Right cardiac atrium (tissue), 5 donors: ENCODE data around the gene CHST11. TPM values are rescaled to one million over a fixed set of nuclear protein-coding genes. Genes with fewer than 3 reads are reported as not detected.
A peak's percentile ranks its signal among the peaks of the same experiment; 100 is the strongest.
"Not testable (repeated sequence)": the region's sequence is repeated elsewhere in the genome, so short reads cannot be mapped to it uniquely, and the experiment has no call there.

Experiments used
- ATAC-seq, 2 donors: fragments of 200-7000 bp; cut with Tn5 transposase; one replicate each; pipeline versions ENCODE4 v1.8.0 to v1.9.1; 2020; ENCODE audit warnings: moderate library complexity in 2 of 2, mild to moderate bottlenecking in 1 of 2
- DNase-seq, 3 donors: peaks; one replicate each; pipeline ENCODE4 v3.0.0-alpha.2; 2020
- H3K27ac ChIP-seq: one replicate; pipeline ENCODE4 v1.5.1; 2013; ENCODE audit warnings: mild to moderate bottlenecking, low read length, control low read depth, moderate library complexity
- H3K27me3 ChIP-seq: one replicate; pipeline ENCODE4 v1.6.1; 2013; ENCODE audit not compliant: control insufficient read depth, insufficient read depth
- H3K4me1 ChIP-seq: one replicate; pipeline ENCODE4 v1.6.1; 2013; ENCODE audit warnings: low read length; ENCODE audit not compliant: control insufficient read depth, insufficient read depth
- H3K4me3 ChIP-seq: one replicate; pipeline ENCODE4 v1.5.1; 2013; ENCODE audit warnings: low read length, control low read depth
- H3K9me3 ChIP-seq: one replicate; pipeline ENCODE4 v1.6.1; 2013; ENCODE audit warnings: low read length; ENCODE audit not compliant: control insufficient read depth
- WGBS: extraction: QIAGEN DNeasy Blood & Tissue Kit; methylation state at CpG from one replicate; pipeline ENCODE4 v1.1.7; 2013; 5-methylcytosine and 5-hydroxymethylcytosine counted together
- intact Hi-C, 4 donors: fragments of 100-400 bp; cut with DNase I; formaldehyde crosslinking; loops; one replicate each; pipeline versions ENCODE4 v1.11.0 to v1.14.0; 2022 to 2023
- polyA plus RNA-seq: library from polyadenylated mRNA; stranded (reverse); fragments of 200-250 nt; gene quantifications from one replicate; pipeline ENCODE4 v1.2.3, GENCODE V29; 2013
- total RNA-seq, 4 donors: library from RNA; stranded (reverse); fragmentation: NEBNext Ultra II Directional; extraction: Animal tissue kit (Norgen Biotek cat#: 25700); gene quantifications; one replicate each; pipeline ENCODE4 v1.2.1, GENCODE V29; 2021
- donor health status: healthy with polysubstance abuse.
- donor health status: DM: no; HTN: yes; CAD: no.
- donor health status: DM: no; HTN: no; CAD: no.
- donor health status: DM: no; HTN: yes; CAD: no; lungs with severe emphysema.
- donor health status: DM: yes; HTN: yes; CAD: no.

CHST11 gene
- total and polyA plus RNA-seq, 5 donors = 3.1 to 11.8 (median 9.9) TPM

DNA sequence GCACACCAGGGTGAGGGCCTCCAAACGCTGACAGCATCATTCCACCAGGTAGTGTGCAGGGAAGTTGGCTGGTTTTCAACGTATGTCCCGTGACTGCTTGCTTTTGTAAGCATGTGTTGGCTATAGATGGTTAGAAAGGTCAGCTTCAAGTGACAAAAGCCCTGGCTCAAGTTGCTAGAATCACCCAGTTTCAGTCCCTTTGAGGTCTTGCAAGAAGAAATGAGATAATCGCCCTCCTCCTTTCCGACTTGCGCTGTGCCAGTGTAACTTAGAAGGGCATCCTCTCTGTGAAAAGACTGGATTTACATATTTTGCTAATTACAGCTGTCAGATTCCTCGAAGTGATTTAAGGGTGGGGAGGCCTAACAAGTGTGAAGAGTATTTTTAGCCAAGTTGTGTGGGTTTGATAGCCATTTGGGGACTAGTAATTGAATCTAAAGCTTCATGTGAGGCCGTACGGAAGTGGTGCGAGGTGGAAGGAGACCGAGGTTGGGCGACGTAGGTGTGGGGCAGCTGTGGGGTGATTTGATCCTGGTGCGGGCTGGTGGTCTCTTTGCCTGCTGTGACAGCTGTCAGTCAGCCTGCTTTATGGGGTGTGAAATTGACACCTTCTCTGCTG is 94.7 kb downstream of the CHST11 start:
- no peaks in the 10 kb centered on the region for H3K27me3 ChIP-seq
- no peaks in the 10 kb centered on the region for H3K9me3 ChIP-seq
- peak overlapping the region; percentile 14 for H3K27ac ChIP-seq
- 64% methylated on average over 14 of the region's 14 CpGs for WGBS
- H3K4me1 ChIP-seq = peaks cover 4% of the 10 kb centered on the region
- intact Hi-C loops = no loop called here
- DNase-seq (peak in 1 of 3 donors; percentile 28), ATAC-seq (peak in 1 of 2 donors; percentile 76)
- H3K4me3 ChIP-seq = no peak overlapping the region

DNA sequence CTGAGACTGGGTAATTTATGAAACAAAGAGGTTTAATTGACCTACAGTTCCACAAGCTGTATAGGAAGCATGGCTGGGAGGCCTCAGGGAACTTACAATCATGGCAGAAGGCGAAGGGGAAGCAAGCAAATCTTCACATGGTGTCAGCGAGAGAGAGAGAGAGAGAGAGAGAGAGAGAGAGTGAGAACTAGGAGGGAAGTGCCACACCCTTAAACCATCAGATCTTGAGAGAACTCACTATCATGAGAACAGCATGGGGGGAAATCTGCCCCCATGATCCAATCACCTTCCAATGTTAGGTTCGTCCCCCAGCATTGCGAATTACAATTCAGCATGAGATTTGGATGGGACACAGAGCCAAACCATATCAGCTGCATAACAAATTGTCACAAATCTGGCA is 96.7 kb downstream of the CHST11 start:
- intact Hi-C loops = no loop called here
- ATAC-seq = no peak
- Histone ChIP-seq H3K4me1 (no peaks in the 10 kb centered on the region), H3K4me3 (no peak overlapping the region), H3K9me3 (no peaks in the 10 kb centered on the region), H3K27ac (no peak overlapping the region), H3K27me3 (no peaks in the 10 kb centered on the region)
- DNase-seq = no peak
- 96% methylated on average over 4 of the region's 4 CpGs for WGBS

- Histone ChIP-seq H3K27ac (no peak overlapping the region), H3K27me3 (no peaks in the 10 kb centered on the region), H3K4me1 (no peaks in the 10 kb centered on the region), H3K9me3 (no peaks in the 10 kb centered on the region), H3K4me3 (no peak overlapping the region)
- 47% methylated on average over 6 of the region's 6 CpGs for WGBS
- no peak for DNase-seq
- no peak for ATAC-seq
- intact Hi-C loops = no loop called here
Measured at GRCh38 chr12:104555648-104556047, 98.9 kb downstream of the CHST11 start.

DNA sequence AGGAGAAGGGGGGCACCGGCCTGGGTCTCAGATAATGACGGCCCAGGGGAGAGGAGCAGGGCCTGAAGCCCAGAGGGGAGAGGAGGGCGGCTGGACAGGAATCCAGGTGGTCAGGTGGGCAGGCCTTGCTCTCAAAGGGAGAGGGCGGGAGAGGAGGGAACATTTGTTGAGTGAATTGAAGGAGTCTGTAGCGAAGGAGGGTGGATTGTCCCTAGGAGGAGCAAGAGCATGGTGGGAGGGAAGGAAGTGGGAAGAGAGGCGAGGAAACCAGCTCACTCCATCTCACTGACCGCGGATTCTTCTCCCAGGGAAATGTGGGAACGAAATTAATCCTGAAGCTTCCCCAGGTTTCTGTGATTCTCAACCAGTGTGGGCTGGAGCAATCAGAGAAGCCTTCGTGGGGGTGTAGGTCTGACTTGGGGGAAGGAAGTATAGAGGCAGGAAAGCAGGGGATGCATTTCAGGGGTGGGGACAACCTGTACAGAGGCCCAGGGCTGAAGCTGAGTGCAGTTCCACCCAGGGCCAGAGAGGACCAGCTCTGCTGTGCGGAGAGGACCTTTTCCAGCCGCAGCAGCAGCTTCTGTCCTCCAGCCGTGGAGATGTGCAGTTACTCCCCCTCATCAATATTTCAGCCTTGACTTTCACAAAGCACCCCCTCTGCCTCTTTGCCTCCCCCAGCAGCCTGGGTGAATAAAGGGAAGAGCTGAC is 100.9 kb downstream of the CHST11 start:
- no peaks in the 10 kb centered on the region for H3K9me3 ChIP-seq
- no peak for DNase-seq
- H3K27me3 ChIP-seq = no peaks in the 10 kb centered on the region
- 91% methylated on average over 13 of the region's 13 CpGs for WGBS
- intact Hi-C loops = no loop called here
- no peak for ATAC-seq
- H3K4me3 ChIP-seq = no peak overlapping the region
- H3K4me1 ChIP-seq = no peaks in the 10 kb centered on the region
- no peak overlapping the region for H3K27ac ChIP-seq

GRCh38 chr12:104560881-104561280 is 104.1 kb downstream of the CHST11 start:
- no peak overlapping the region for H3K4me3 ChIP-seq
- intact Hi-C loops = no loop called here
- WGBS = 91% methylated on average over 5 of the region's 5 CpGs
- H3K27me3 ChIP-seq = no peaks in the 10 kb centered on the region
- H3K27ac ChIP-seq = no peak overlapping the region
- peaks cover 2% of the 10 kb centered on the region for H3K4me1 ChIP-seq
- DNase-seq = no peak
- ATAC-seq = no peak
- H3K9me3 ChIP-seq = no peaks in the 10 kb centered on the region

DNA sequence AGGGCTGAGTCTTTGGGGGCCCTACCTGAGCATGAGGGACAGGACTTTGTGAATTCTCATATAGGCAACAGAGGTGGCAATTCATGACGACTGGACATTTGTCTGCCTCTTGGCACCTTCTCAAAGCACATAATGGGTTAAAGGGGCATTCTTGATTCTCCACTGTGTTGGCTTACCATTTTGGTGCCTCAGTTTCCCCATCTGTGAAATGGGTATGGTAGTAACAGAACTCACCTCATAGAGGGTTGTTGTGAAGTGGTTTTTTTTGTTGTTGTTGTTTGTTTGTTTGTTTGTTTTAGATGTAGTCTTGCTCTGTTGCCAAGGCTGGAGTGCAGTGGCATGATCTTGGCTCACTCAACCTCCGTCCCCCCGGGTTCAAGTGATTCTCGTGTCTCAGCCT is 106.0 kb downstream of the CHST11 start:
- H3K27me3 ChIP-seq = no peaks in the 10 kb centered on the region
- 95% methylated on average over 4 of the region's 4 CpGs for WGBS
- no peak overlapping the region for H3K27ac ChIP-seq
- H3K9me3 ChIP-seq = no peaks in the 10 kb centered on the region
- peaks cover 4% of the 10 kb centered on the region for H3K4me1 ChIP-seq
- DNase-seq (no peak), ATAC-seq (no peak)
- no peak overlapping the region for H3K4me3 ChIP-seq
- intact Hi-C loops = no loop called here

- H3K27ac ChIP-seq, DNase-seq, intact Hi-C loops, H3K9me3 ChIP-seq, H3K4me1 ChIP-seq, H3K27me3 ChIP-seq, ATAC-seq, H3K4me3 ChIP-seq: not testable (repeated sequence)
- 82% methylated on average over 3 of the region's 3 CpGs for WGBS
Measured at GRCh38 chr12:104564662-104565061, 107.9 kb downstream of the CHST11 start.

DNA sequence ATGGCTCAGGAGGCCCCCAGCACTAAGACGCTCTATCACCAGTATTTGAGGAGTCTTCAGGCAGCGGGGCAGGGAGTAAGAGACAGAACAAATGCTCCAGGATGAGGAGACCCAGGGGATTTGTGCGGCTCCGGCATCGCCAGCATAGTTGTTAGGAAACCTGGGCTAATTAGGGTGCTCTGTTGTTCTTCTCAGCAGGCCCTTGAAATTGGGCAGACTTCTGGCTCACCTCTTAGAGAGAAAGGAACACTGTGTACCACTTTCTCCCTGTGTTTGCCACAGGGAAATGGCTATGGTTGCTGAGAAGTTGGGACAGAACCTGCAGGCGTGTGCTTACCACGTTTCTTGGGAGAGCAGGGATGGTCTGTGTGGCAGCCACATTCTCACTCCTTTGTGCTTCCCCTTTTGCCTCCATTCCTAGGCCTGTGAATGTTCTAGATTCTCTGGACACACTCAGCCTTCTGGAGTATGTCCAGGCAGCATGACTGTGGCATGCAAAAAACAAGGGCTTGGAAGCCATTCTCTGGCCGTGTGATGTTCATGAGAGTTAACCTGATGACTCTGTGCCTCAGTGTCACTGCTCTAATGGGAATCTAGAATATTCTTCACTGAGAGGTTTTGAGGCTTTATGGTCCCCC is 109.0 kb downstream of the CHST11 start:
- Histone ChIP-seq H3K4me1 (peaks cover 4% of the 10 kb centered on the region), H3K9me3 (no peaks in the 10 kb centered on the region), H3K27me3 (no peaks in the 10 kb centered on the region), H3K4me3 (no peak overlapping the region), H3K27ac (peak overlapping the region; percentile 22)
- intact Hi-C loops = no loop called here
- DNase-seq (no peak), ATAC-seq (peak; percentile 13 to 40)
- 81% methylated on average over 8 of the region's 8 CpGs for WGBS

GRCh38 chr12:104566244-104566993 is 109.7 kb downstream of the CHST11 start:
- intact Hi-C loops = no loop called here
- peaks cover 4% of the 10 kb centered on the region for H3K4me1 ChIP-seq
- WGBS = 96% methylated on average over 6 of the region's 6 CpGs

DNA sequence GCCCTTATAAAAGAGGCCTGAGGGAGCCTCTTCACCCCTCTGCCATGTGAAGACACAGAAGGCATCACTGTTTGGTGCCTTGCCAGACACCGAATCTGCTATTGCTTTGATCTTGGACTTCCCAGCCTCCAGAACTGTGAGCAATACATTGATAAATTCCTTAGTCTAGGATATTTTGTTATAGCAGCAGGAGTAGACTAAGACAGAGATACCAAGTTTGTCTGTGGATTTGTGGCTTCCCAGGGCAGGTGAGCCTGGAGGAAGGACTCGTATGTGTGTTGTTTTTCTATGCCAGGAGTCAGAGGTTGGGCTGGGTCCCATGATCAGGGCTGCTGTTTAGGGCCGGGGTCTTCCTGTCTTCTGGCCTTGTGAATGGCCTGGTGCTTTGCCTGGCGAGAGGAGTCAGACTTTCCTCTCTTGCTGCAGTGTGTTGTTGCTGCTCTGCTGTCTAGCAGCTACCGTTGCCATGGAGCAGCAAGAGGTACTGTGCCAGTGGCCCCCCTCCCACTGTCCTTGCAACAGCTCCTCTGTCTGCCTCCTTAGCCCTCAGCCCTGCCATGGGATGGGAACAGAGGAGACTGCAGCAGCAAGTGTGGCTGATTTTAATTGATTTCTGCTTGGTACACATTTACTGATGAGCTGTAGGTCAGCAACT is 111.2 kb downstream of the CHST11 start:
- WGBS = 86% methylated on average over 5 of the region's 5 CpGs
- Histone ChIP-seq H3K4me3 (no peak overlapping the region), H3K27ac (no peak overlapping the region), H3K4me1 (peaks cover 4% of the 10 kb centered on the region), H3K9me3 (no peaks in the 10 kb centered on the region), H3K27me3 (no peaks in the 10 kb centered on the region)
- intact Hi-C loops = no loop called here
- ATAC-seq (peak; percentile 59 to 79), DNase-seq (peak; percentile 38 to 66 (median 63))

More at GRCh38 chr12:104566244-104566993, 109.7 kb downstream of the CHST11 start:
- H3K27me3 ChIP-seq = no peaks in the 10 kb centered on the region
- no peaks in the 10 kb centered on the region for H3K9me3 ChIP-seq
- ATAC-seq (no peak), DNase-seq (no peak)
- H3K27ac ChIP-seq = no peak overlapping the region
- no peak overlapping the region for H3K4me3 ChIP-seq
